GM18511 (cell line): ENCODE measurements around the gene SYNJ2BP.
"Not testable (repeated sequence)": the region's sequence is repeated elsewhere in the genome, so short reads cannot be mapped to it uniquely, and the experiment has no call there.

ENCODE experiments used
- ATAC-seq: cut with Tn5 transposase; IDR thresholded peaks from one replicate; pipeline ENCODE4 v1.9.1; 2021; ENCODE audit warnings: mild to moderate bottlenecking, moderate library complexity; ENCODE audit not compliant: unreplicated experiment

The SYNJ2BP gene

GRCh38 chr14:70416725-70417349, at the start of gene SYNJ2BP:
Gene SYNJ2BP, minus strand, starts transcription at chr14:70417090. Its CDS starts 127 bp downstream, at chr14:70416963.
- ATAC-seq = peak; percentile 73

- ATAC-seq = no peak
Observed at GRCh38 chr14:70454731-70455130, 37.8 kb upstream of the SYNJ2BP start.

- no peak for ATAC-seq
Observed at GRCh38 chr14:70451874-70452273, 35.0 kb upstream of the SYNJ2BP start, which contains the start of gene ADAM21. Gene ADAM21, plus strand, starts transcription at chr14:70452174. Its CDS starts 5,326 bp downstream, at chr14:70457500.

- ATAC-seq = no peak
Observed at GRCh38 chr14:70448633-70449340, 31.9 kb upstream of the SYNJ2BP start.

GRCh38 chr14:70442750-70443149, 25.9 kb upstream of the SYNJ2BP start:
- no peak for ATAC-seq

GRCh38 chr14:70441641-70442040, 24.8 kb upstream of the SYNJ2BP start:
- ATAC-seq = no peak

- ATAC-seq = no peak
Observed at GRCh38 chr14:70436867-70437266, 20.0 kb upstream of the SYNJ2BP start.

GRCh38 chr14:70426555-70426954, 9.7 kb upstream of the SYNJ2BP start:
- not testable (repeated sequence) for ATAC-seq

GRCh38 chr14:70425354-70425753, 8.5 kb upstream of the SYNJ2BP start:
- ATAC-seq = no peak

GRCh38 chr14:70422538-70422937, 5.6 kb upstream of the SYNJ2BP start:
- ATAC-seq = no peak

- ATAC-seq = not testable (repeated sequence)
Observed at GRCh38 chr14:70419270-70419931, 2.5 kb upstream of the SYNJ2BP start.

- no peak for ATAC-seq
Observed at GRCh38 chr14:70416338-70416724, 559 bp downstream of the SYNJ2BP start.

- no peak for ATAC-seq
Observed at GRCh38 chr14:70415788-70416187, 1.1 kb downstream of the SYNJ2BP start.

- no peak for ATAC-seq
Observed at GRCh38 chr14:70407621-70408020, 9.3 kb downstream of the SYNJ2BP start.

GRCh38 chr14:70406216-70406615, 10.7 kb downstream of the SYNJ2BP start:
- not testable (repeated sequence) for ATAC-seq

GRCh38 chr14:70403335-70403734, 13.6 kb downstream of the SYNJ2BP start:
- ATAC-seq = not testable (repeated sequence)

GRCh38 chr14:70401643-70402042, 15.2 kb downstream of the SYNJ2BP start:
- no peak for ATAC-seq

- no peak for ATAC-seq
Observed at GRCh38 chr14:70398706-70399431, 18.0 kb downstream of the SYNJ2BP start.

GRCh38 chr14:70398280-70398679, 18.6 kb downstream of the SYNJ2BP start:
- ATAC-seq = no peak

- ATAC-seq = no peak
Observed at GRCh38 chr14:70397746-70398145, 19.1 kb downstream of the SYNJ2BP start.

GRCh38 chr14:70394674-70395306, 22.1 kb downstream of the SYNJ2BP start:
- no peak for ATAC-seq
